Fibroblast of lung (primary cell): ENCODE measurements around the gene INS. TPM values are rescaled to one million over a fixed set of nuclear protein-coding genes. Genes with fewer than 3 reads are reported as not detected.
A peak's percentile ranks its signal among the peaks of the same experiment; 100 is the strongest.

Experiments
- DNase-seq, 2 donors: peaks; one replicate each; pipeline versions ENCODE4 v3.0.0 to v3.0.0-alpha.2; 2010; ENCODE audit warnings: low read depth in 2 of 2
- H2AFZ ChIP-seq: 2 replicates; pipeline ENCODE4 v1.5.1; 2012; ENCODE audit warnings: low read length, control low read depth, inconsistent platforms
- H3K27ac ChIP-seq: 2 replicates; pipeline ENCODE4 v1.5.1; 2011; ENCODE audit warnings: low read length, control low read depth; ENCODE audit not compliant: insufficient read depth
- H3K27me3 ChIP-seq: 2 replicates; pipeline ENCODE4 v1.5.1; 2011; ENCODE audit warnings: mild to moderate bottlenecking, low read length; ENCODE audit not compliant: control insufficient read depth, insufficient read depth
- H3K36me3 ChIP-seq: 2 replicates; pipeline ENCODE4 v1.5.1; 2011; ENCODE audit warnings: low read length; ENCODE audit not compliant: control insufficient read depth, insufficient read depth
- H3K4me1 ChIP-seq: 2 replicates; pipeline ENCODE4 v1.5.1; 2011; ENCODE audit warnings: low read length; ENCODE audit not compliant: control insufficient read depth, insufficient read depth; ENCODE audit errors: extremely low read depth
- H3K4me2 ChIP-seq: 2 replicates; pipeline ENCODE4 v1.5.1; 2011; ENCODE audit warnings: low read length, control low read depth; ENCODE audit not compliant: insufficient read depth; ENCODE audit errors: extremely low read depth
- H3K4me3 ChIP-seq, 4 experiments: fragments of 200-600 bp in 1 of 4; sonication (generic) in 1 of 4; replicated peaks in 1 of 4; 2 replicates each; pipeline ENCODE4 v1.5.1; 2011 to 2016; ENCODE audit warnings: low read length in 4 of 4, low read depth in 3 of 4, mild to moderate bottlenecking in 3 of 4, control low read depth in 2 of 4, inconsistent platforms in 1 of 4, mixed read lengths in 1 of 4; ENCODE audit not compliant: insufficient read depth in 1 of 4; ENCODE audit errors: control extremely low read depth in 1 of 4
- H3K79me2 ChIP-seq: 2 replicates; pipeline ENCODE4 v1.5.1; 2012; ENCODE audit warnings: mild to moderate bottlenecking, low read length, inconsistent platforms; ENCODE audit not compliant: control insufficient read depth, insufficient read depth
- H3K9ac ChIP-seq: 2 replicates; pipeline ENCODE4 v1.5.1; 2011; ENCODE audit warnings: mild to moderate bottlenecking, low read length, control low read depth; ENCODE audit not compliant: insufficient read depth
- H3K9me3 ChIP-seq: 2 replicates; pipeline ENCODE4 v1.5.1; 2012; ENCODE audit warnings: low read depth, low read length; ENCODE audit not compliant: control insufficient read depth, insufficient read depth
- H4K20me1 ChIP-seq: 2 replicates; pipeline ENCODE4 v1.5.1; 2011; ENCODE audit warnings: low read length; ENCODE audit not compliant: control insufficient read depth, insufficient read depth; ENCODE audit errors: extremely low read depth
- CTCF ChIP-seq, 2 donors: IDR thresholded peaks in 1 of 2; conservative IDR thresholded peaks in 1 of 2; 1 replicate in 1 of 2; 2 replicates in 1 of 2; pipeline ENCODE4 v1.5.1; 2011 to 2012; ENCODE audit warnings: low read length in 2 of 2, control low read depth in 1 of 2, inconsistent platforms in 1 of 2, low read depth in 1 of 2, mild to moderate bottlenecking in 1 of 2
- EZH2 ChIP-seq: IDR thresholded peaks from 2 replicates; pipeline ENCODE4 v1.5.1; 2012; ENCODE audit warnings: low read length, control low read depth, mild to moderate bottlenecking; ENCODE audit errors: missing control alignments
- polyA plus RNA-seq, 2 donors: library from polyadenylated mRNA; depleted of rRNA in 1 of 2; stranded (reverse) in 1 of 2; unstranded in 1 of 2; fragments of >200 nt; gene quantifications; 2 replicates each; pipeline ENCODE4 v1.2.1, GENCODE V29; 2011 to 2012; ENCODE audit warnings: missing spikeins in 1 of 2
- total RNA-seq: library from RNA; depleted of rRNA; stranded (reverse); fragments of >200 nt; gene quantifications from 2 replicates; pipeline ENCODE4 v1.2.1, GENCODE V29; 2014

INS gene
- total and polyA plus RNA-seq, 2 donors (not counting 1 experiment from before 2014, with no cell fraction given), result not detected

GRCh38 chr11:2122907-2123627, 37.9 kb downstream of the INS start:
- H3K4me2 ChIP-seq, result no peak overlapping the region
- no peaks in the 10 kb centered on the region for H4K20me1 ChIP-seq
- H3K36me3 ChIP-seq, result no peaks in the 10 kb centered on the region
- no peak overlapping the region for H3K27ac ChIP-seq
- H3K27me3 ChIP-seq, result no peaks in the 10 kb centered on the region
- no peaks in the 10 kb centered on the region for H3K79me2 ChIP-seq
- no peaks in the 10 kb centered on the region for H3K9me3 ChIP-seq
- no peak for DNase-seq
- no peaks in the 10 kb centered on the region for H3K4me1 ChIP-seq
- no peak for TF ChIP-seq EZH2
- no peak for TF ChIP-seq CTCF (conservative IDR thresholded peaks at IDR 0.05 in 1 of 2, IDR thresholded peaks at IDR 0.05 in 1 of 2; ENCODE audit: low read depth in 1 of 2, low read length in 2 of 2)
- no peak overlapping the region for H3K9ac ChIP-seq
- no peak overlapping the region for H3K4me3 ChIP-seq
- no peak overlapping the region for H2AFZ ChIP-seq

DNA sequence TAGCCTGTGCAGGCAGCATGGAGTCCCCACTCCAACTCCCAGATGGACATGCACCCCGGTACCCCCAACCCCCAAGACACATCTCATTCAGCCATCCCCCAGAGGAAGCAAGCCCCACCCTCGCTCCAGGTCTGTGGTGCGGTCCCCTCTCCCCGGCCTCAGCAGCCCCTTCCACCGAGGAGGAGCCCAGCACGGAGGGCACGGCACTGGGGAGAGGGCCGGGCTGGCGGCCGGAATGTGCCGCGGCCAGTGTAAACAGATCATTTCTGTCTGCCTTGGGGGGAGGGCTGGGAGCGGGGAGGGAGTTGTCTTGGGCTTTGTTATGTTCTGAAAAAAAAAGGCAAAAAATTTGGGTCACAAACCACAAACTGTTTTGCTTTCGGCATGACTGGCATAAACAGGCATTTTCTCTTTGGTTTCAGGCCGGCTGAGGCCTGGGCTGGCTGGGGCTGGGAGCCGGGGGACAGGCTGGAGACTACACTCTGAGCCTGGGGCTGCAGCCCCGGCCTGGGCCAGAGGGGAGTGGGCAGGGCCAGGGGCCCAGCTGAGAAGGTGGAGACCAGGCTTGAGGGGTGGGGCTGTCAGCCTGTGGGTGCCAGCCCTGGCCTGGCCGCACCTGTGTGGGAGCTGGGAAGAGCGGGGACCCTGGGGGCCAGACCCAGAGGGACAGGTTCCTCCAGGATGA, 38.6 kb downstream of the INS start:
- Histone ChIP-seq H3K4me2 (no peak overlapping the region), H3K79me2 (no peaks in the 10 kb centered on the region), H3K36me3 (no peaks in the 10 kb centered on the region), H4K20me1 (no peaks in the 10 kb centered on the region), H3K9me3 (no peaks in the 10 kb centered on the region), H3K4me3 (no peak overlapping the region), H3K27me3 (no peaks in the 10 kb centered on the region), H3K27ac (no peak overlapping the region), H3K4me1 (no peaks in the 10 kb centered on the region), H3K9ac (no peak overlapping the region), H2AFZ (no peak overlapping the region)
- DNase-seq, result peak; percentile 61 to 62
- no peak for TF ChIP-seq EZH2
- no peak for TF ChIP-seq CTCF (conservative IDR thresholded peaks at IDR 0.05 in 1 of 2, IDR thresholded peaks at IDR 0.05 in 1 of 2; ENCODE audit: low read depth in 1 of 2, low read length in 2 of 2)

DNA sequence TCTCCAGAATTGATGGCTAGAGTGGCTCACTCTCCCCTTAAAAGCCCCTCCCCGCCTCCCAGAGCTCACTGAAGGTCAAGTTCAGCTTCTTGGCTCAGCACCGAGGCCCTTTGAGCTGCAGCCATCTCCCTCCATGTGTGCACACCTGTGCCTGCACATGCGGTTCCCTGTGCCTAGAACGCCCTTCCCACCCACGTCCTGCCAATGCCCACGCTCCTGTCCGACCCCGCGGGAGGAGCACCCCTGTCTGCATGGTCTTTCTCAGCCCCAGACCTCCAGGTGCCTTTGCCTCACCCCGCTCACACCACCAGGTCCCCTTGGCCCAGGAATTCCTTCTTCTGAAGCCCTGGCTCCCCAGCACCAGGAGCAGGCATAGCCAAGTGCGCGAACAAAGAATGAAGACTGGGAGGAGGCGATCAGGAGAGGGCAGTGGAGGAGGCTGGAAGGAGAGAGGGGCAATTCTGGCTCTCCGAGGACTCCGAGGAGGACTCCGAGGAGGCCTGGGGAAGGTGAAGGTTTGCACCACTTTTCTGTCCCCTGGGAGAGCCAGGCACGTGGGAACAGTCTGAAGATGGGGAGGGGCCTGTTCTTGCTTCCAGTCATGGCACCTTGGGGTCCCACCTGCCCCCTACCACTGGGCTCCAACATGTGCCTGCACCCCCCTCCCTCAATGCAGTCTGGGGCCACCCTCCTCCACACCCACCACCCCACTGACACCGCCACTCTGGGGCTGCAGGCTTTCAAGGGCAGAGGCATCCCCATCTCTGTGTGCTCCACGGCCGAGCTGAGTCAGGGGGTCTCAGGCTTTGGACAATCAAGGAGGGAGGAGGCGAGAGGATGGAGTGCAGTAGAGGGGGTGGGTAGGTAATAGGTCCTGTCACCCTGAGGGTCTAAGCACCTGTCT, 39.5 kb downstream of the INS start:
- no peak for DNase-seq
- H3K4me2 ChIP-seq, result no peak overlapping the region
- no peaks in the 10 kb centered on the region for H3K9me3 ChIP-seq
- H3K27me3 ChIP-seq, result no peaks in the 10 kb centered on the region
- no peak for TF ChIP-seq EZH2
- TF ChIP-seq CTCF (conservative IDR thresholded peaks at IDR 0.05 in 1 of 2, IDR thresholded peaks at IDR 0.05 in 1 of 2; ENCODE audit: low read depth in 1 of 2, low read length in 2 of 2), result no peak
- no peak overlapping the region for H2AFZ ChIP-seq
- H3K79me2 ChIP-seq, result no peaks in the 10 kb centered on the region
- no peaks in the 10 kb centered on the region for H3K4me1 ChIP-seq
- H3K9ac ChIP-seq, result no peak overlapping the region
- H3K27ac ChIP-seq, result no peak overlapping the region
- H3K36me3 ChIP-seq, result no peaks in the 10 kb centered on the region
- no peaks in the 10 kb centered on the region for H4K20me1 ChIP-seq
- H3K4me3 ChIP-seq, result no peak overlapping the region
